KMS-11 (cell line): Measurements from ENCODE around the gene MSI2.

Experiments
- H2AFZ ChIP-seq: fragments of 200-600 bp; sonication (generic); 2 replicates; pipeline ENCODE4 v1.6.1; 2016; ENCODE audit warnings: antibody characterized with exemption, mixed run types, low read depth
- H3K27ac ChIP-seq: fragments of 200-600 bp; sonication (generic); 2 replicates; pipeline ENCODE4 v1.6.1; 2016; ENCODE audit warnings: mild to moderate bottlenecking, mixed run types
- H3K27me3 ChIP-seq: fragments of 200-600 bp; sonication (generic); 2 replicates; pipeline ENCODE4 v1.6.1; 2017; ENCODE audit warnings: mild to moderate bottlenecking, low read depth, mixed run types, moderate library complexity; ENCODE audit not compliant: insufficient read depth
- H3K36me3 ChIP-seq: fragments of 200-600 bp; sonication (generic); 2 replicates; pipeline ENCODE4 v1.6.1; 2017; ENCODE audit warnings: mild to moderate bottlenecking, mixed run types; ENCODE audit not compliant: insufficient read depth
- H3K4me1 ChIP-seq: fragments of 200-600 bp; sonication (generic); 2 replicates; pipeline ENCODE4 v1.6.1; 2016; ENCODE audit warnings: mild to moderate bottlenecking, low read depth, mixed run types; ENCODE audit not compliant: poor library complexity, severe bottlenecking
- H3K4me2 ChIP-seq: fragments of 200-600 bp; sonication (generic); 2 replicates; pipeline ENCODE4 v1.7.0; 2016; ENCODE audit warnings: mild to moderate bottlenecking, mixed run types
- H3K4me3 ChIP-seq: fragments of 200-600 bp; sonication (generic); IDR thresholded peaks from 2 replicates; pipeline ENCODE4 v1.6.1; 2017; ENCODE audit warnings: low read depth, low read length, mixed read lengths; ENCODE audit not compliant: insufficient read depth
- H3K79me2 ChIP-seq: fragments of 200-600 bp; sonication (generic); 2 replicates; pipeline ENCODE4 v1.6.1; 2016; ENCODE audit warnings: low read depth, mixed run types; ENCODE audit not compliant: insufficient read depth
- H3K9ac ChIP-seq: fragments of 200-600 bp; sonication (generic); 2 replicates; pipeline ENCODE4 v1.6.1; 2016; ENCODE audit warnings: mild to moderate bottlenecking, mixed run types
- H4K20me1 ChIP-seq: fragments of 200-600 bp; sonication (generic); 2 replicates; pipeline ENCODE4 v1.6.1; 2016; ENCODE audit warnings: mild to moderate bottlenecking, mixed run types; ENCODE audit not compliant: insufficient read depth
- CTCF ChIP-seq: fragments of 200-600 bp; sonication (generic); conservative IDR thresholded peaks from 2 replicates; pipeline ENCODE4 v1.6.1; 2017; ENCODE audit warnings: low read depth, mild to moderate bottlenecking, antibody characterized with exemption, low read length, moderate library complexity, mixed read lengths

MSI2 gene

GRCh38 chr17:57524839-57525568 is 268.7 kb downstream of the MSI2 start:
- Histone ChIP-seq H3K4me2 (no peak overlapping the region), H3K79me2 (no peaks in the 10 kb centered on the region; the same call in 1 of the 2 replicates), H3K4me1 (peaks cover 23% of the 10 kb centered on the region), H2AFZ (no peak overlapping the region), H3K27me3 (no peaks in the 10 kb centered on the region), H4K20me1 (no peaks in the 10 kb centered on the region), H3K36me3 (no peaks in the 10 kb centered on the region), H3K9ac (no peak overlapping the region), H3K27ac (no peak overlapping the region), H3K4me3 (no peak overlapping the region)
- no peak for TF ChIP-seq CTCF

GRCh38 chr17:57527221-57528057 is 271.1 kb downstream of the MSI2 start:
- H3K79me2 ChIP-seq = no peaks in the 10 kb centered on the region; the same call in 1 of the 2 replicates
- H3K9ac ChIP-seq = no peak overlapping the region
- H4K20me1 ChIP-seq = no peaks in the 10 kb centered on the region
- peaks cover 23% of the 10 kb centered on the region for H3K4me1 ChIP-seq
- no peak overlapping the region for H3K4me2 ChIP-seq
- no peak for TF ChIP-seq CTCF
- H3K4me3 ChIP-seq = no peak overlapping the region
- H3K27me3 ChIP-seq = no peaks in the 10 kb centered on the region
- no peaks in the 10 kb centered on the region for H3K36me3 ChIP-seq
- no peak overlapping the region for H2AFZ ChIP-seq
- no peak overlapping the region for H3K27ac ChIP-seq

- Histone ChIP-seq H2AFZ (no peak overlapping the region), H3K4me3 (no peak overlapping the region), H3K9ac (no peak overlapping the region), H3K79me2 (no peaks in the 10 kb centered on the region; the same call in 1 of the 2 replicates), H3K27me3 (no peaks in the 10 kb centered on the region), H3K4me1 (peaks cover 22% of the 10 kb centered on the region), H3K27ac (no peak overlapping the region), H3K36me3 (no peaks in the 10 kb centered on the region), H3K4me2 (no peak overlapping the region), H4K20me1 (no peaks in the 10 kb centered on the region)
- TF ChIP-seq CTCF = no peak
Measured at GRCh38 chr17:57528058-57528451, 271.7 kb downstream of the MSI2 start.

- no peaks in the 10 kb centered on the region; the same call in 1 of the 2 replicates for H3K79me2 ChIP-seq
- H3K4me3 ChIP-seq = no peak overlapping the region
- H3K4me2 ChIP-seq = no peak overlapping the region
- no peak overlapping the region for H3K27ac ChIP-seq
- H3K4me1 ChIP-seq = peaks cover 2% of the 10 kb centered on the region
- no peak overlapping the region for H2AFZ ChIP-seq
- no peak overlapping the region for H3K9ac ChIP-seq
- no peak for TF ChIP-seq CTCF
- H3K27me3 ChIP-seq = no peaks in the 10 kb centered on the region
- no peaks in the 10 kb centered on the region for H3K36me3 ChIP-seq
- H4K20me1 ChIP-seq = no peaks in the 10 kb centered on the region
Measured at GRCh38 chr17:57530026-57530425, 273.7 kb downstream of the MSI2 start.
